Endothelial cell of umbilical vein (primary cell): ENCODE measurements around the gene FOXK1. TPM values are rescaled to one million over a fixed set of nuclear protein-coding genes. Genes with fewer than 3 reads are reported as not detected.

ENCODE experiments used
- BruUV-seq: library from RNA; stranded (reverse); fragments of 400-500 nt; replicated peaks from 2 replicates; lab custom pipeline; 2021; lab: Mats Ljungman, UMichigan
- CTCF ChIA-PET: fragments of 300-600, 350-600 bp; sonication (Branson Sonifier 250); formaldehyde crosslinking; loops from one replicate; lab custom pipeline; 2021; ENCODE audit warnings: antibody characterized with exemption, inconsistent platforms; lab: Charles Lee
- POLR2A ChIA-PET: fragments of 300-600, 350-600 bp; sonication (Branson Sonifier 250); formaldehyde crosslinking; loops from one replicate; lab custom pipeline; 2021; ENCODE audit warnings: antibody characterized with exemption, inconsistent platforms; lab: Charles Lee
- DNase-seq: peaks from one replicate; pipeline ENCODE4 v3.0.0-alpha.2; 2011; ENCODE audit warnings: low read depth, low spot score
- FAIRE-seq: peaks from 2 replicates; lab custom pipeline; 2011; peaks lifted over from hg19 to GRCh38; lab: Jason Lieb, UNC
- H2AFZ ChIP-seq: 2 replicates; pipeline ENCODE4 v1.6.0; 2012; ENCODE audit warnings: low read depth, low read length, control low read depth, inconsistent platforms
- H3K27ac ChIP-seq: 2 replicates; pipeline ENCODE4 v1.5.1; 2011; ENCODE audit warnings: low read depth, mild to moderate bottlenecking, control low read depth, low read length, moderate library complexity; ENCODE audit not compliant: insufficient read depth
- H3K27me3 ChIP-seq, 2 experiments: 2 replicates each; pipeline versions ENCODE4 v1.6.0 to v1.6.1; 2011; ENCODE audit warnings: low read length in 2 of 2, mixed read lengths in 1 of 2; ENCODE audit not compliant: control insufficient read depth in 2 of 2, insufficient read depth in 2 of 2
- H3K36me3 ChIP-seq, 2 experiments: 2 replicates in 1 of 2; 3 replicates in 1 of 2; pipeline ENCODE4 v1.5.1; 2011; ENCODE audit warnings: low read length in 2 of 2, mild to moderate bottlenecking in 1 of 2, moderate library complexity in 1 of 2; ENCODE audit not compliant: control insufficient read depth in 2 of 2, insufficient read depth in 2 of 2; ENCODE audit errors: extremely low read depth in 1 of 2
- H3K4me1 ChIP-seq: 3 replicates; pipeline ENCODE4 v1.5.1; 2011; ENCODE audit warnings: mild to moderate bottlenecking, low read length; ENCODE audit not compliant: control insufficient read depth, insufficient read depth; ENCODE audit errors: extremely low read depth
- H3K4me2 ChIP-seq: 2 replicates; pipeline ENCODE4 v1.6.1; 2011; ENCODE audit warnings: low read length, control low read depth, mixed read lengths; ENCODE audit not compliant: insufficient read depth
- H3K4me3 ChIP-seq, 3 experiments: fragments of 200-600 bp in 1 of 3; sonication (generic), shearing (Covaris generic) in 1 of 3; replicated peaks in 1 of 3; 2 replicates each; pipeline ENCODE4 v1.5.1; 2011 to 2016; ENCODE audit warnings: control low read depth in 3 of 3, low read length in 3 of 3, mild to moderate bottlenecking in 2 of 3, inconsistent platforms in 1 of 3, low read depth in 1 of 3, moderate library complexity in 1 of 3; ENCODE audit not compliant: insufficient read depth in 1 of 3
- H3K79me2 ChIP-seq: 2 replicates; pipeline ENCODE4 v1.6.0; 2012; ENCODE audit warnings: low read length, inconsistent platforms; ENCODE audit not compliant: control insufficient read depth, insufficient read depth
- H3K9ac ChIP-seq: replicated peaks from 2 replicates; pipeline ENCODE3; 2011; ENCODE audit warnings: low read length, control low read depth; ENCODE audit not compliant: insufficient read depth; ENCODE audit errors: extremely low read depth
- H3K9me1 ChIP-seq: replicated peaks from 3 replicates; pipeline ENCODE4 v1.6.0; 2011; ENCODE audit warnings: mild to moderate bottlenecking, low read length; ENCODE audit not compliant: control insufficient read depth, insufficient read depth; ENCODE audit errors: extremely low read depth
- H3K9me3 ChIP-seq: replicated peaks from 2 replicates; pipeline ENCODE4 v1.5.1; 2012; ENCODE audit warnings: low read length, inconsistent platforms; ENCODE audit not compliant: control insufficient read depth, insufficient read depth
- H4K20me1 ChIP-seq: replicated peaks from 2 replicates; pipeline ENCODE3; 2011; ENCODE audit warnings: mild to moderate bottlenecking, low read length; ENCODE audit not compliant: control insufficient read depth, insufficient read depth; ENCODE audit errors: extremely low read depth
- FOS ChIP-seq: IDR thresholded peaks from 2 replicates; pipeline ENCODE4 v1.6.1; 2011; ENCODE audit warnings: mild to moderate bottlenecking, low read length, moderate library complexity, borderline replicate concordance; ENCODE audit not compliant: insufficient read depth
- POLR2A ChIP-seq: IDR thresholded peaks from 2 replicates; pipeline ENCODE4 v1.6.1; 2012; ENCODE audit warnings: low read depth, mild to moderate bottlenecking, control low read depth, low read length
- dilution Hi-C: fragments of 300-500 bp; cut with MboI; formaldehyde crosslinking; loops from one replicate; pipeline ENCODE4 v1.15.0; 2019; ENCODE audit warnings: low sequenced_read_pairs; ENCODE audit not compliant: extremely low pct_ligation_motif_present
- intact Hi-C: fragments of 100-400 bp; cut with micrococcal nuclease; formaldehyde crosslinking; loops from one replicate; pipeline ENCODE4 v1.10.0; 2022
- polyA plus RNA-seq, 4 experiments: library from polyadenylated mRNA; depleted of rRNA in 3 of 4; stranded (reverse) in 3 of 4; unstranded in 1 of 4; fragments of >200 nt; gene quantifications; 2 replicates each; pipeline versions ENCODE4 v1.2.1 to v1.2.3, GENCODE V29; 2011 to 2012; ENCODE audit warnings: missing spikeins in 1 of 4
- total RNA-seq: library from RNA; stranded (reverse); gene quantifications from 2 replicates; pipeline ENCODE4 v1.2.3, GENCODE V29; 2021
- TF ChIP-seq, protein P1 (sequence below), 2 donors: IDR thresholded peaks; 1 replicate in 1 of 2; 2 replicates in 1 of 2; pipeline ENCODE4 v1.5.1; 2011; ENCODE audit warnings: low read length in 2 of 2, mild to moderate bottlenecking in 2 of 2, moderate library complexity in 2 of 2, control low read depth in 1 of 2, inconsistent platforms in 1 of 2, low read depth in 1 of 2; ENCODE audit not compliant: insufficient read depth in 1 of 2; ENCODE audit errors: extremely low read depth in 1 of 2

Gene FOXK1
- total and polyA plus RNA-seq, 2 donors (not counting 3 experiments of a cell fraction or from before 2014, with no cell fraction given): 8.0 to 52.1 TPM

DNA sequence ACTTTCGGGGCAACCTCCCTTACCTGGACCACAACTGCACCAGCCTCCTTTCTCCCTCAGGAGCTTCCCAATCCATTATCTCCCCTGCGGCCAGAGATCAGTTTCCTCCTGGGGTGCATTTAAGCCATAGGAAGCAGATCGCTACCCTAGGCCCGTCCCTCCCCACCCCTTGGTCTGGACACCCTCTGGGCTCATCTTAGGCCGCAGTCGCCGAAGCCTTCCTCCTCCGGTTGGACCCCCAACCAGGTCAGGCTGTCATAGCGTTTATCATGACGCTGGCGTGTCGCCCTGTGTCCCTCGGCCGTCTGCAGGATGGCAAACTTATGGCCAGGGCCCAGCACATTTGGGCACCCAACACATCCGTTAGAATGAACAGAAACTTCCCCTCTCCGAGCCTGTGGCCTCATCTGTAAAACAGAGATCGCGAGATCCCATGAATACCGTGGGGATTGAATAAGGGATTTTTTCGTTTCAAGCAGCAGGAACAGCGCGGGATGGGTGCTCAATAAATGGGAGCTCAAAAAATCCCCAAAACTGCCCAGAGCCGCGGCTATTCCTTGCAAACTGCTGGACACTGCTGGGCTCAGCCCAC, 92.7 kb downstream of the FOXK1 start:
- Histone ChIP-seq H3K27me3 (no peaks in the 10 kb centered on the region), H3K4me1 (peaks cover 13% of the 10 kb centered on the region), H3K36me3 (peaks cover 0 to 2% of the 10 kb centered on the region in 2 experiments), H3K4me2 (peak overlapping the region; percentile 65), H3K9ac (peak overlapping the region; percentile 77), H3K4me3 (peak overlapping the region; percentile 44 to 71 (median 64)), H3K9me1 (no peaks in the 10 kb centered on the region), H2AFZ (peak overlapping the region; percentile 29), H3K79me2 (peaks cover 26% of the 10 kb centered on the region), H4K20me1 (peaks cover 2% of the 10 kb centered on the region), H3K9me3 (no peaks in the 10 kb centered on the region), H3K27ac (peak overlapping the region; percentile 67)
- no peak for TF ChIP-seq FOS
- TF ChIP-seq POLR2A: no peak
- TF ChIP-seq, protein P1, sequence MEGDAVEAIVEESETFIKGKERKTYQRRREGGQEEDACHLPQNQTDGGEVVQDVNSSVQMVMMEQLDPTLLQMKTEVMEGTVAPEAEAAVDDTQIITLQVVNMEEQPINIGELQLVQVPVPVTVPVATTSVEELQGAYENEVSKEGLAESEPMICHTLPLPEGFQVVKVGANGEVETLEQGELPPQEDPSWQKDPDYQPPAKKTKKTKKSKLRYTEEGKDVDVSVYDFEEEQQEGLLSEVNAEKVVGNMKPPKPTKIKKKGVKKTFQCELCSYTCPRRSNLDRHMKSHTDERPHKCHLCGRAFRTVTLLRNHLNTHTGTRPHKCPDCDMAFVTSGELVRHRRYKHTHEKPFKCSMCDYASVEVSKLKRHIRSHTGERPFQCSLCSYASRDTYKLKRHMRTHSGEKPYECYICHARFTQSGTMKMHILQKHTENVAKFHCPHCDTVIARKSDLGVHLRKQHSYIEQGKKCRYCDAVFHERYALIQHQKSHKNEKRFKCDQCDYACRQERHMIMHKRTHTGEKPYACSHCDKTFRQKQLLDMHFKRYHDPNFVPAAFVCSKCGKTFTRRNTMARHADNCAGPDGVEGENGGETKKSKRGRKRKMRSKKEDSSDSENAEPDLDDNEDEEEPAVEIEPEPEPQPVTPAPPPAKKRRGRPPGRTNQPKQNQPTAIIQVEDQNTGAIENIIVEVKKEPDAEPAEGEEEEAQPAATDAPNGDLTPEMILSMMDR (IDR thresholded peaks at IDR 0.05; ENCODE audit: extremely low read depth in 1 of 2, insufficient read depth in 1 of 2, low read depth in 1 of 2, low read length in 2 of 2): no peak
- FAIRE-seq (no peak), DNase-seq (peak; percentile 85)
- ChIA-PET CTCF (interaction anchor here (1.2 to 3.6 kb wide), 7 partner anchors 15 to 133 kb away, joined by 3 to 27 read pairs (median 5); no protein-coding TSS in a partner anchor), POLR2A (interaction anchor here (0.7 to 1.6 kb wide), 7 partner anchors 15 to 199 kb away, joined by 3 to 8 read pairs (median 5); no protein-coding TSS in a partner anchor)
- dilution Hi-C loops: no loop called here
- TSS peak; percentile 99 for BruUV-seq
- intact Hi-C loops: loop anchor here (1.0 to 2.0 kb wide), 2 partner anchors 28 to 133 kb away; no protein-coding TSS in a partner anchor
